Endothelial cell of coronary artery (primary cell): Measurements from ENCODE around the gene SLPI. TPM values are rescaled to one million over a fixed set of nuclear protein-coding genes. Genes with fewer than 3 reads are reported as not detected.

ENCODE experiments used
- total RNA-seq: library from RNA; depleted of rRNA; stranded (reverse); fragments of >200 nt; gene quantifications from 2 replicates; pipeline ENCODE4 v1.2.3, GENCODE V29; 2014

Gene SLPI
- total RNA-seq: 0.19 TPM in 1 of 2 replicates, not detected in the other

GRCh38 chr20:45254383-45255262 is at the start of gene SLPI:
Gene SLPI, minus strand, starts transcription at chr20:45254564. Its CDS starts 21 bp downstream, at chr20:45254543.

DNA sequence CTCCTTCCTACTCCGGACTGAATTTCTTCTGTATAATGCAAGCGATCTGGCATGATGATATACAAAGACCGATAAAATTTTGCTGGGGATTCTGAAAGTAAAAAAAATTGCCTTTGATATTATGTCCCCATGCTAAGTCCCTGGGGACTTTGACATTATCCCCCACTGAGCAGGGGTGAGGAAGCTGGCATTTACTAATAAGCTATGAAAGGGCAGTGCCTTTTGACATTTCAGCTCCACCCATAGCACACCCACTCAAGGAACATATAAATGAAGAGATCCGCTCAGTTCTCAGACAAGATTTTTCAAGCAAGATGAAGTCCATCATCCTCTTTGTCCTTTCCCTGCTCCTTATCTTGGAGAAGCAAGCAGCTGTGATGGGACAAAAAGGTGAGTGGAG is 33.3 kb downstream of the SLPI start, which contains the start of gene SEMG2:
Gene SEMG2 (plus strand): TSS at position 298 of the 400 bp plus-strand sequence. CDS start 17 bp downstream, at position 315.

GRCh38 chr20:45206725-45207124 is 47.6 kb downstream of the SLPI start, which contains the start of gene SEMG1:
Gene SEMG1, plus strand, starts transcription at chr20:45207033. Its CDS starts 21 bp downstream, at chr20:45207054.

Other genes starting within 250 kb of the SLPI start
- under 0.01 and 0.85 TPM in 2 replicates for gene KCNS1, start 153.4 kb downstream of the SLPI start, total RNA-seq
- not detected in 2 replicates for gene WFDC5, start 139.4 kb downstream of the SLPI start, total RNA-seq
- gene WFDC12, start 130.1 kb downstream of the SLPI start, total RNA-seq: not detected in 2 replicates
- gene PI3, start 79.7 kb downstream of the SLPI start, total RNA-seq: not detected in 2 replicates
- gene SEMG1, start 47.5 kb downstream of the SLPI start, total RNA-seq: not detected in 2 replicates
- not detected in 2 replicates for gene SEMG2, start 33.2 kb downstream of the SLPI start, total RNA-seq
- gene RBPJL, start 52.3 kb upstream of the SLPI start, total RNA-seq: not detected in 2 replicates
- not detected in 2 replicates for gene MATN4, start 53.7 kb upstream of the SLPI start, total RNA-seq
- 16.2 and 48.7 TPM in 2 replicates for gene SDC4, start 93.9 kb upstream of the SLPI start, total RNA-seq
- 14.0 and 19.2 TPM in 2 replicates for gene SYS1, start 108.6 kb upstream of the SLPI start, total RNA-seq
- not detected in 2 replicates for gene TP53TG5, start 123.8 kb upstream of the SLPI start, total RNA-seq
- gene DBNDD2, start 153.7 kb upstream of the SLPI start, total RNA-seq: 4.3 and 4.6 TPM in 2 replicates
- gene PIGT, start 161.6 kb upstream of the SLPI start, total RNA-seq: 16.6 and 21.5 TPM in 2 replicates
- not detected in 2 replicates for gene WFDC2, start 215.2 kb upstream of the SLPI start, total RNA-seq